K562 (cell line): ENCODE results near the gene HOXB3. TPM values are rescaled to one million over a fixed set of nuclear protein-coding genes. Genes with fewer than 3 reads are reported as not detected.

Experiments
- DACH1 ChIP-seq: fragments of 450-650 bp; IDR thresholded peaks from 2 replicates; pipeline ENCODE4 v1.6.1; 2018; ENCODE audit not compliant: partially characterized antibody
- ELF4 ChIP-seq: fragments of 450-650 bp; formaldehyde crosslinking; IDR thresholded peaks from 2 replicates; pipeline ENCODE4 v1.4.0; 2022; ENCODE audit warnings: missing genetic modification characterization
- NR2C1 ChIP-seq, 2 experiments: fragments of 450-650 bp; IDR thresholded peaks; 2 replicates each; pipeline ENCODE4 v1.6.1; 2017; ENCODE audit warnings: mild to moderate bottlenecking in 2 of 2, antibody characterized with exemption in 1 of 2, inconsistent platforms in 1 of 2, missing compliant biosample characterization in 1 of 2, missing genetic modification characterization in 1 of 2
- PBX2 ChIP-seq, 2 experiments: IDR thresholded peaks in 1 of 2; conservative IDR thresholded peaks in 1 of 2; 2 replicates each; pipeline ENCODE4 v1.6.1; 2016; ENCODE audit warnings: low read depth in 2 of 2, mild to moderate bottlenecking in 1 of 2, missing compliant biosample characterization in 1 of 2, missing genetic modification characterization in 1 of 2, moderate library complexity in 1 of 2
- TRIM25 ChIP-seq: fragments of 450-650 bp; IDR thresholded peaks from 2 replicates; pipeline ENCODE4 v1.7.0; 2016; ENCODE audit warnings: borderline replicate concordance
- ZKSCAN1 ChIP-seq: fragments of 150-350 bp; IDR thresholded peaks from 2 replicates; pipeline ENCODE4 v1.6.1; 2016; ENCODE audit warnings: low read depth, low read length
- polyA plus RNA-seq, 8 experiments: library from polyadenylated mRNA; depleted of rRNA in 4 of 8; stranded (reverse) in 5 of 8; unstranded in 3 of 8; fragments of >200 nt; fragmentation: Nextera tagmentation in 2 of 8; fragmentation: Illumina TruSeq in 1 of 8; extraction: Ambion mirVana in 2 of 8; extraction: Trizol in 1 of 8; gene quantifications; 2 replicates each; pipeline versions ENCODE4 v1.2.1 to v1.2.3, GENCODE V29; 2011 to 2014; ENCODE audit warnings: inconsistent platforms in 1 of 8, missing spikeins in 1 of 8
- total RNA-seq, 7 experiments: library from RNA; depleted of rRNA in 6 of 7; stranded (reverse); fragments of >200 nt in 6 of 7; fragmentation: Illumina TruSeq in 2 of 7; extraction: Trizol in 2 of 7; gene quantifications; 2 replicates each; pipeline versions ENCODE4 v1.2.1 to v1.2.3, GENCODE V29; 2011 to 2021; ENCODE audit warnings: low replicate concordance in 1 of 7

The HOXB3 gene
- total and polyA plus RNA-seq, 9 of the 15 experiments (the other 6 are each of a cell fraction or from before 2014, with no cell fraction given), result 2.4 to 41.3 (median 20.2) TPM

GRCh38 chr17:48623583-48623982 lies 33.5 kb upstream of the HOXB3 start (continued):
- TF ChIP-seq PBX2 (CRISPR knock-in tag; IDR thresholded peaks at IDR 0.05; ENCODE audit: low read depth), result no peak
- 0 out of 2 replicates have a peak, but pooled peaks have one; percentile 21 for TF ChIP-seq PBX2 (tag; conservative IDR thresholded peaks at IDR 0.05; ENCODE audit: low read depth)
- TF ChIP-seq TRIM25, result no peak
- TF ChIP-seq ELF4 (CRISPR knock-in tag), result peak; percentile 66; the same call in 1 of the 2 replicates
- no peak for TF ChIP-seq ZKSCAN1
- no peak for TF ChIP-seq DACH1
- TF ChIP-seq NR2C1 (IDR thresholded peaks at IDR 0.05), result no peak
- TF ChIP-seq NR2C1 (tag; IDR thresholded peaks at IDR 0.05), result no peak
